SK-MEL-5 (cell line): ENCODE results near the gene WDR93. TPM values are rescaled to one million over a fixed set of nuclear protein-coding genes. Genes with fewer than 3 reads are reported as not detected.

Experiments used
- DNase-seq: peaks from one replicate; pipeline ENCODE4 v3.0.0-alpha.2; 2016; ENCODE audit warnings: low read depth, low spot score
- in situ Hi-C: cut with HindIII; loops from 2 replicates; pipeline ENCODE4 v1.10.0; 2016; ENCODE audit warnings: low sequenced_read_pairs, high pct_unique_total_duplicates, low pct_unique_long_range_greater_than_20kb
- total RNA-seq: library from RNA; depleted of rRNA; stranded (reverse); fragments of >200 nt; shearing (Covaris generic); gene quantifications from 2 replicates; pipeline ENCODE4 v1.2.3, GENCODE V29; 2014

WDR93 gene
- total RNA-seq, 1 experiment from 2014 or later: not detected

DNA sequence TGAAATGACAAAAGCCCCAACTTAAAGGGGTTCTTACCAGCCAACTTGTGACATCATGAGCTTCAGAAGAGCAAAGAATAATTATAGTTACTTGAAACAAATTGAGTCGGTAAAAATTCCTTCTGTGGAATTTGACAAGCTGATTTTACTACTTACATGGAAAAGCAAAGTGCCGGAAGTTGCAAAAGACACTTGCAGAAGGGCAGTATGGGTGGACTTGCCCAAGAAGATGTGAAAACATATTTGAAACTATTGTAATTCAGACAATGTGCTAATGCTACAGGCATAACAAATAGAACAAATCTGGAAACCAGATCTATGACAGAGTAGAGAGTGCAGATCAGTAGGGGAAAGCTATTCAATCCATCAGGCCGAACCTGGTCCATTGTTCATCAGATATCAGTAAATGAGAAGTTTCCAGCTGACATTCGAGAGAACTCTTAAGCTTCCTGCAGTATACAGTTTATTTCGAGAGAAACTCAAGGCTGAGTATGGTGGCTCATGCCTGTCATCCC, 32.9 kb upstream of the WDR93 start:
- in situ Hi-C loops: no loop called here
- DNase-seq: no peak

DNA sequence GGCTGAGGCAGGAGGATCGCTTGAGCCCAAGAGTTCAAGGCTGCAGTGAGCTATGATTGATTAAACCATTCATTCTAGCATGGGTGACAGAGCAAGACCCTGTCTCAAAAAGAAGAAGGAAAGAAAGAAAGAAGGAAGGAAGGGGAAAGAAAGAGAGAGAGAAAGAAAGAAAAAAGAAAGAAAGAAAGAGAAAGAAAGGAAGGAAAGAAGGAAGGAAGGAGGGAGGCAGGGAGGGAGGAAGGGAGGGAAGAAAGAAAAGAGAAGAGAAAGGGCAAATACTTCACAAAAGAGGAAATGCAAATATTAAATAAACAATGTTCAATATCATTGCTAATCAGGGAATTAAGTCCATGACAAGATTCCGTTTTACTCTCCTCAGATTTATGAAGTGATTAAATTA, 31.3 kb upstream of the WDR93 start:
- in situ Hi-C loops: no loop called here
- no peak for DNase-seq

DNA sequence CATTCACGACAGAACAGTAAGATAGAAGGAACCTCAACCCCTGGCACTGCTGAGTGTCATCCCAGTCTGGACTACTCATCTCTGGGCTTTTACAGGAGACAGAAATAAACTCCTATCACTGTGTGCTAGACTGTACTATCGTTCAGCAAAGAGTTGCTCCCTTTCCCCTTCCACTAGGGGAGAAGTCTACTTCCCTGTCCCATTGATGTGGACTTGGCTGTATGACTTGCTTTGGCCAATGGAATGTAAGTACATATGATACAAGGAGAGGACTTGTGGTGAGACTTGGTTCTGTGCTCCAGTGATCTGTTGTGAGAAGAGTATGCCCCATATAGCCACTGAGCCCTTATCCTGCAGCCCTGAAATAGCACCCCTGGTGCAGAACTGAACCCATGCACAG, 30.1 kb upstream of the WDR93 start:
- no peak for DNase-seq
- in situ Hi-C loops: no loop called here

DNA sequence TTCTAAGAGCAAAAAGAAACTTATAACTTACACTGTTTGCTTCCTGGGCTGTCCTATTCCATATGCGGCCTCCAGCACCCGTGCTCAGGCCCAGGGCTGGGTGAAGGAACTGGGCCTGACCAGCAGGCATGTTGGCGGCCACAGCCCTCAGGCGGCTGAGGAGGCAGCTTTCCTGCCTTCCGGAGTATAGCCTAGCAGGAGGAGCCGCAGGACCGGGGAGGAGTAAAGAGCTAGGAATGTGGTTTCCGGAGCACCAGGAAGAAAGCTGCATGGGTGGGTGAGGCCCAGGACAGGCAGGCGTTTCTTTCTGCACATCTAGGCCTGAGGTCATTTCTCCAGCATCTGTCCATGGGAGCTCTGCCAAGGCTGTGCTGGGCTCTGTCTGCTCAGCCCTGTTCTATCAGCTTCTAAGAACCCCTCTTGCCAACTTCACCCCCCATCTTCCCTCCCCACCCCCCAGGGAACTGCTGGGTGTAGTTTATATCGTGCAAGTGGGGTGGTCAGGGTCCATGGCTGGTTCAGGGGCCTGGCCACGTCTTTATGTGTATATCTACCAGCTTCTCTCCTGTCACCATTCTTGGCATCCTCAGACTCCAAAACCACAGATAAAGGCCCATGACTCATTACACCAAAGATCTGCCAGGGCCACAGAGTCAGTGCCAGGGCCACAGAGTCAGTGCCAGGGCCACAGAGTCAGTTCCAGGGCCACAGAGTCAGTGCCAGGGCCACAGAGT, 27.6 kb upstream of the WDR93 start:
- in situ Hi-C loops: no loop called here
- DNase-seq: no peak

DNA sequence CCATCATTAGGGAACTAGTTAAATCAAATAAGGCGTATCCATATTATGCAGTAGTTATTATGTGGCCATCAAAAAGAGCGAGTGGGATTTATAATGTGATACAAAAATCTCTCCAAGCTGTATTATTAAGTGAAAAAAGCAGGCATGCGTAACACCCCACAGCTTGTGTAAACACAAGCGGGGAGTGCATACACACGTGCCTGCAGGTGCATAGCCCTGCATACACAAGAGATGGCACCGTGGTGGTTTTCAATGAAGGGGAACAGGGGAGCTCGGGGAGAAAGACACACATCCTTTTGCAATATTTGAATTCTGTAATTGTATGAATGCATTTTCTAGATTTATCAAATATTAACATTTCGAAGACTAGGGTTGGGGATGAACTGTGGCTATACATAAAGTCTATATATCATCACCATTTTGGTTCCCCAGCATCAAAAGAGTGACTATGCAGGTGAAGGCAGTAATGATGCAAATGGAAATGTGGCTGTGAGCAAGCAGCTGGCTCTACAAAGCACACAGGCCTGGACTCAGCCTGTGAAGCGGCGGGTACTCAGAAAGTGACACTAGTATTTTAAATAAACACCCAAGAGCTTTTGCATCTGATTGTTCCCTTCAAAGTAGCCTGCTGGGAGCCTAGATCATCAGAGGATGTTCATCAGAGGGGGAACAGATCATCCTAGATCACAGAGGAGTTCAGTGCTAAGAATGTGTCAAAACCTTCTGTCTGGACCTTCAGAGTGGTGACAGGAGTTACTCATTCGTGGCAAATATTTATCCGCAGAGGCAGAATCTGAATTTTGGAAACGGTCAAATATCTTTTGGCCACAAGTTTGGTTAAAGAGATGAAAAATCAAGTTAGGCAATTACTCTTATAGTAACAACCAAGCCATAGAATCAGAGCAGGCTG, 25.9 kb upstream of the WDR93 start:
- no peak for DNase-seq

DNA sequence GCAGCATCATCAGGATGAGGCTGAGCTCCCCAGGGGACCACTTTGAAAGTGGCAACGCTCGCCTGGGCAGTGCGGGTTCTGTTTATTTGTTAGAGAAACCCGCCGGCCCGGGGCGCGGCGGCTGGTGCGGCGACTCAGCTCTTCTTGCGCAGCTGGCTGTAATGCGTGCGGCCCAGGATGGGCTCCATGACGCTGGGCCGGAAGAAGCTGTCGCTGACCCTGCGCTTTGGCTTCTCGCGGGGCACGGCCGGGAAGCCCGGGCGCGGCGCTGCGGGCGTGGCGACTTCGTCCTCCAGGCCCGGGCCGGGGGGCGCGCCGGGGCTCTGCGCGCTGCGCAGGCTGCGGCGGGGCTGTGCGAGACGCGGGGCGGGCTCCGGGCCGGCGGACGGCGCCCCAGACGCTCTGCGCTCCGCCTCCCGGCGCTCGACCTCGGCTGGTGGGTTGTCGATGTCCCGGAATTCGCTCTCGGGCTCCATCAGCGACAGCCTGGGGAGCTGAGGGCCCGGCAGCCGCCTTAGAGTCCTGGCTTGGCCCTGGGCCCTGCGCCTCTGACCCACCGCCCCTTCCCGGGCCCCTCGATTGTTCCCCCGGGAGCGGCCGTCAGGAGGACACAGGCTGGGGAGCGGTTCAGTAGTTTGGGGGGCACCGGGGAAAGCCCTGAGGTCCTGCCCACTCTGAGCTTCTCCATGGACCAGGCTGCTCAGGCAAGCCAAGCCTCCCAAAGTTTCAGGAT, 25.0 kb upstream of the WDR93 start:
- in situ Hi-C loops: no loop called here
- no peak for DNase-seq

More for the DNA sequence above, 25.9 kb upstream of the WDR93 start:
- in situ Hi-C loops: no loop called here

DNA sequence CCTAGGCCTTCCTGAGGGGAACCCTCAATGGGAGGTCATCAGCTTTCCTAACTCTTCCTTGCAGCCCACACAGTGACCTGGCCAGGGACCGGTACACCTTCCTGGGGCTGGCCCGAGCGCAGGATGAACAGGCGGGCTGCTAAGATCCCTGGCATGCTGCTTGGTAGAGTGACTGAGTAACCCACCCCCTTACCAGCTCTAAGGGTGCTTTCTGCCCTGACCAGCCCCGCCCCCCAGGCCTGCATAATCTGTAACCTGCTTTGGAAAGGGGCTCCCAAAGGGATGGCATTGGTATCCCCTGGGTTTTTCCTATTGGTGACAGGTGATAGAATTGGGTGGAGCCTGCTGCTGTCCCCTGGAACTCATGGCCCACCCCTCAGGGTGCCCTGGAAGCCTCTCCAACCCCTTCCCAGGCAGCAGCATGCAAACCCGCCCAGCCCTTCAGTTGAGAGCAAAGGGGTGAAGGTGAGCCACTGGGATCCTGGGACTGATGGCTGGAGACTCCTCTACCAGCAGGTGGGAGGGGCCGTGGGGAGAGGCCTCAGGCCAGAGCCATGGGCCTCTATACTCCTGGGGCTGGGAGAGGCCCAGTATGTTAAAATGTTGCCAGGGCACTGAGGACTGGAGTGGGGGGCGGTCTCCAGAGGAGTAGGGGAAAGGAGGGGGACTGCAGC, 24.3 kb upstream of the WDR93 start:
- no peak for DNase-seq
- in situ Hi-C loops: no loop called here

DNA sequence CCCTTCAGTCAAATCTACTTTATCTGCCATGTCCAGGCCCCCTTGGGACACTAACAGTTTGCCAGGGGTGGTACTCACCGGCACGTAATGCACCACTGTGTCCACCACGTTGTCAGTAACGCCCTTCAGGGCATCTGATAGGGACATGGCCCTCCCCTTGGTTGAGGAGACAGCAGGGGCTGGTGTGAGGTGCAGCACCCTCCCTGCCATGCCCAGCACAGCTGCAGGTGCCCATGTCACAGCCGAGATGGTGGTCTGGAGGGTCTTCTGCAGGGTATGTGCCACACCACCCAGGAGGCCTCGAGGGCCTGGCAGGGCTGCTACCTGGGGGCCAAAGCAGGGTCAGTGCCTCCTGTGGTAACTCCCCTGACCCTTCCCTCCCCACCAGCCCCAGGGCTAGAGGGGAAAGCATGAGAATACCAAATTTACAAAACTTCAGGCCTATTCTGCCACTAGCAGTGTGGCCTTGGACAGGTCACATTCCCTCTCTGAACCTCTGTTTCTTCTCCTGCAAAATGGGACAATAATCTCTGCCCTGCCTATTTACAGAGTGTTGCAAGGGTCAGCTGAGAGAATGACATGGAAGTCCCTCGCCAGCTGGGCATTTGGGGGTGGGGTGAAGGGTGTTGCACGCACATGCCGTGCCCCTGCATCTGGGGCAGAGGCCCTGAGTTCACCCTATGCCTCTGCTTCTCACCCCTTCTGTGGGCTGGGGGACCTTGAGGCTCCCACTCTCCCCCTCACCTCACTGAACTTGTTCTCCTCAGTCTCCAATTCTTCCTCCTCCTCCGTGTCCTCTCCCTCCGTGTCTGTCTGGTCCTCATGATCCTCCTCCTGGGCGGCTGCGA, 23.5 kb upstream of the WDR93 start:
- no peak for DNase-seq
- in situ Hi-C loops: no loop called here

DNA sequence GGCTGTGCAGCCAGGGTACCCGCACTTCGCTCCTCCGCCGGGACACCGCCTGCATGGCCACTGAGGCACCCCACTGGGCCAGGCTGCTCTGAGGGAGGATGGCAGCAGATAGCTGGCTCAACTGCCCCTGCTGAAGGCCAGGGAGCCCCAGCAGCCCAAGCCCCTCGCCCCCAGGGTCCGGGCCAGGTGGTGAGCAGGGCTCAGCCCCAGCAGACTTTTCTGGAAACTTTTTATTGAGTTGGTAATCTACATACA, 23.0 kb upstream of the WDR93 start:
- DNase-seq: no peak
- in situ Hi-C loops: no loop called here

DNA sequence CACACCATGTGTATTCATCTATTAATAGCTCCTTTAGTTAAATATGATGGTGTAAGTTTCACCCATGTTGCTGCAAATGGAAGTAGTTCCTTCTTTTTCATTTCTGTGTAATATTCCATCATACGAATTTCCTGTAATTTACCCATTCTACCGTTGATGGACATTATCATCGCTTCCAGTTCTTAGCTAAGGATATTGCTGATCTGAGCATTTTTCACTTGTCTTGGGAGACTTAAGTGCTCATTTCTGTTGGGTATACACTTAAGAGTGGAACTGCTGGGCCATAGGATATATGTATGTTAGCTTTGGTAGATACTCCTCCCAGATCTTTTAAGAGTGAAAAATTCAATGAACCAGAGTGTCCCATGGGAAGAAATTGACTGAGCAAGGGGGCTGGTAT, 22.4 kb upstream of the WDR93 start:
- in situ Hi-C loops: no loop called here
- no peak for DNase-seq

DNA sequence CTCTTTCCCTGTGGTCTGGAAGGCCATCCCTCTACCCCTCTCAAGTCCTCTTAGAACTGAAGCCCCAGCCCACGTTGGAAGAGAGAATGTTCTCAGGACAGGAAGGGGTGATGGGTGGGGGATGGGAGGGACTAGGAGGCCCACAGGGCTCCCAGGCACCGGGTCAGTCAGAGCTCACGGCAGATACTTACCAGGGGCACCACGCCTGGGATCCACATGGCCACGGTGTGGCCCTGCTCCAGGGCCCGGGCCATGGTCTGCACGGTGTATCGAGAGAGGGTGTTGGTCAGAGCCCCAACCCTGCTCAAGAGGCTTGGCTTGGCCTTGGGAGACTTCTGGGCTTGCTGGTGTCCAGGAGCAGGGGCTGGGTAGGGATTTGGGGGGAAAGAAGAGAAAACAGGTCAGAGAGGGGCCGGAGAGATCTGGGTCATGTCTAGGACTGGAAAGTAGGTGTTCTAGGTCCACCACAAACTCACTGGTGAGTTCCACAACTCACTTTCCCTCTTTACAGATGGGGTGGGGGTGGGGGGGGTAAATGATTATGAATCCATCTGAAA, 21.2 kb upstream of the WDR93 start:
- in situ Hi-C loops: no loop called here
- no peak for DNase-seq

DNA sequence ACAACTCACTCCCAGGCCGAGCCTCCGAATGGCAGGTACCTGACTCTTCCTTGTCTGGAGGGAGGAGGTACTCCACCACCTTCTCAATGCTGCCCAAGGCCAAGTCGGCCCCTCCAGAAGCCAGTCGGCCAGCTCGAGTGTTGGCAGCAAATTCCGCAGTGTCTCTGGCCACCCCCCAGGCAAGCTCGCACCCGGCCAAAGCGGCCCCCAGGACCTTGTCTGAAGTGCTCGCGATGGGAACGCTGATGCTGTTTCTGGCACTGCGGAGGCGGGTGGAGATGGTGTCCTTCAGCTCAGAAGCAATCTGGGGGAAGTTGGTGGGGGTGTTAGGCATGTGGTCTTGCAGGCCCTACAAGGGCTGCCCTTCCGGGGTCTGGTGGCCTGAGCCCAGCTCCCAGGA, 20.7 kb upstream of the WDR93 start:
- in situ Hi-C loops: no loop called here

DNA sequence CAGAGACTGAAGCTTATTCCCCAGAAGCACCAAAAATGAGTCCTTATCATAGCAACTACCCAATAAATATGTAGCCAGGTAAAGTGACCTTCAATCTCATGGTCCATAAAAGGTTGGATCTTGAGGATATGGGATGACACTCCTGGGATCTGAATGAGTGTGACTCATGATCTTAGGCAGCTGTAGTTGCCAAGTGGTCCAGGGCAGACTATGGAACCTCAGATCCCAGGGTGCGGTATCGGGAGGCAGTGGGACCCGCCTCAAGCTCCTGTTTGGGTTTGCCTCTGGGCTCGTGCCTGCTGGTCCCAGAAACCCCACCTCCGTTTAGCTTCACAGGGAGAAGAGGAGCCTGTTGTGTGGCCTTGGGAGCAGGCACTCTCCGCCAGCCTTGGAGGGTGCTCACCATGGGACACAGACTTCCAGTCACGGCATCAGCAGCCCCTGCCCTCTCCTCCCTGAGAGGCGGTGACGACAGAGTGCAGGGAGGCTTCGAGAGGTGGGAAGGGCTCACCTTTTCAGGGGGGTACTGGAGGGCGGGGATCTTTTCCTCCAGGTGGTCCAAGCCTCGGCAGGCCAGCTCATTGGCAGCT, 19.5 kb upstream of the WDR93 start:
- no peak for DNase-seq
- in situ Hi-C loops: no loop called here

More for the DNA sequence above, 20.7 kb upstream of the WDR93 start:
- DNase-seq: no peak

DNA sequence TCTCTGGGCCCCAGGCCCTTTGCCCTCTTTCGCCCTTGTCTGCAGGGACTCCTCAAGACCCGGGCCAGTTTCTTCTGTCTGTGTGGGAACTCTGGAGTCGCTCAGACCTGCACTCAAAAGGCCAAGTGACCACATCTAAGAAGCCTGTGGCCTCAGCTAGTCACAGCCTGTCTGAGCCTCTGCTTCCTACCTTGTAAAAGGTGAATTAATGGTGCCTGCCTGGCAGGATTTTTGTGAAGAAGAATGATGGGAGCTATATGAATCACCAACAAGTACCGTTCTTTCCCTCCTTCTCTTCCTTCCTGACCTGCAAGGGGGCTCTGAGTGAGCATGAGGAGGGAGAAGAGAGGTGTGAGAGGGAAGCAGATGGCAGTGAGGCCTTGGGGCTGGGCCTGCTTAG, 18.9 kb upstream of the WDR93 start:
- no peak for DNase-seq

DNA sequence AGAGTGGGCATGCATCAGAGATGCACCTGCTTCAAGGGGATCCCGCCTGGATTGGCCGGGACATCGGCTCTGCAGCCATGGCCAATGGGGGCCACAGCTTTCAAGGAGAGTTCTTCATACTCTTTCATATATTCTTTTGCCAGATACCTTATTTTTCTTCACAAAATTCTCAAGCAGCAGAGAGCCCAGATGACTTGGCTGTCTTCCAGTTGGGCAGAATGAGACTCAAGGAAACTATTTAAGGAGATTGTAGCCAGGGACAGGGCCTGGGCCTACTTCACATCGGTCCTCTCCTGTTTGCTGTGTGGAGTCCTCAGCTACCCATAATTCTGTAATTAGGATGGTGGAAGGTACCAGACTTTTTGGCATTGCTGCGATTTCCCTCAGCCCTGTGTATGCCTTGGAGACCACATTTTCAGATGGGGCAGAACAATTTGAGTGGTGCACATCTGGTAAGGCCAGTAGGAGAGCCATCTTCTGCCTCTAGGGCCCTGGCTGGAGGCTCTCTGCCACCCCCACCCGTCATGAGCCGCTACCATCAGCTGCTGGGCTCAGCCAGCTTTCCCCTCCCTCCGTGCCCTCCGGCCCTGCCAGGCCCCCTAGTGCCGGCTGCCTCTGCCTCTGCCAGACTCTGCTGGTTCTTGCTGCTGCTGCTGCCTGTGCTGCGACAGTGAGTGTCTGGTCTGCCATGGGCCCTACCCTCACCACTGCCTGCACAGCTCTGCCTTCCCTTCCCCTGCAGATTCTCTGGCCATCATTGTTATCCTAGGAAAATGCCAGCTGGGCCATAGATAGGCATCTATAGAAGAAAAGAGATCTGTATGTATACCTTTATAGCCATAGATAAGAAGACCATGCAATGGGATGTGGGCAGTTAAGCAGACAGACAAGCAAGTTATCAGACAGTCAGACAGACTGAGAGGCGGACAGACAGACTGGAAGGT, 18.1 kb upstream of the WDR93 start:
- in situ Hi-C loops: no loop called here
- no peak for DNase-seq

More for the DNA sequence above, 18.9 kb upstream of the WDR93 start:
- in situ Hi-C loops: no loop called here

DNA sequence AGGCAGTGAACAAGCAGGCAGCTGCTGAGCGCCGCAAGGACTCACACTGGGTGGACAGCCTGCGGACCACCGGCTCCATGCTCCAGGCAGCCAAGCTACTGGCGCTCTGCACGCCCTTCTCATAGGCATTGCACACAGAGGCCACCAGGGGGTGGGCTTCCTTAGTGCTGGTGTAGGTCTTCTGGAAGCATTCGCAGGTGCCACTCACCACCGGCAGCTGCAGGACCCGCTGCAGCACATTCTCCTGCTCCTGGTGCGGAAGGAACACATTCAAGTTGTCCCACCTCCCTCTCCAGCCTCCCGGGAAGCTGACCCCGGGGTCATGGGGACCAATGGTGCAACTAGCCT, 17.5 kb upstream of the WDR93 start:
- in situ Hi-C loops: no loop called here
- DNase-seq: peak; percentile 74
